Lung (tissue), 12 donors: ENCODE data around the gene MAP6. TPM values are rescaled to one million over a fixed set of nuclear protein-coding genes. Genes with fewer than 3 reads are reported as not detected.

Source experiments
- ATAC-seq: fragments of 200-7000 bp; cut with Tn5 transposase; one replicate; pipeline ENCODE4 v1.9.1; 2020; ENCODE audit warnings: moderate number of reproducible peaks; ENCODE audit not compliant: insufficient read depth, low FRiP score
- DNase-seq, 3 donors: peaks; one replicate each; pipeline ENCODE4 v3.0.0-alpha.2; 2013 to 2017
- H3K27ac ChIP-seq, 2 donors: one replicate each; pipeline ENCODE4 v1.5.1; 2013; ENCODE audit warnings: mild to moderate bottlenecking in 2 of 2, moderate library complexity in 2 of 2, control low read depth in 1 of 2, inconsistent platforms in 1 of 2, low read depth in 1 of 2, low read length in 1 of 2
- H3K27me3 ChIP-seq, 3 donors: one replicate each; pipeline ENCODE4 v1.5.1; 2013; ENCODE audit warnings: low read length in 2 of 3; ENCODE audit not compliant: control insufficient read depth in 3 of 3, insufficient read depth in 3 of 3
- H3K36me3 ChIP-seq, 4 donors: one replicate each; pipeline ENCODE4 v1.5.1; 2013; ENCODE audit warnings: low read length in 4 of 4, mild to moderate bottlenecking in 1 of 4, moderate library complexity in 1 of 4; ENCODE audit not compliant: control insufficient read depth in 4 of 4, insufficient read depth in 4 of 4
- H3K4me1 ChIP-seq, 5 donors: one replicate each; pipeline ENCODE4 v1.5.1; 2013; ENCODE audit warnings: low read length in 5 of 5, mild to moderate bottlenecking in 2 of 5, moderate library complexity in 1 of 5; ENCODE audit not compliant: control insufficient read depth in 5 of 5, insufficient read depth in 5 of 5
- H3K4me3 ChIP-seq: one replicate; pipeline ENCODE4 v1.5.1; 2013; ENCODE audit warnings: mild to moderate bottlenecking, control low read depth, moderate library complexity
- H3K9ac ChIP-seq, 2 donors: one replicate each; pipeline ENCODE4 v1.5.1; 2013; ENCODE audit warnings: low read length in 2 of 2, control low read depth in 1 of 2; ENCODE audit not compliant: insufficient read depth in 1 of 2
- H3K9me3 ChIP-seq, 4 donors: one replicate each; pipeline ENCODE4 v1.5.1; 2013; ENCODE audit warnings: low read length in 3 of 4, mild to moderate bottlenecking in 1 of 4, moderate library complexity in 1 of 4; ENCODE audit not compliant: control insufficient read depth in 4 of 4, insufficient read depth in 3 of 4
- CTCF ChIP-seq: IDR thresholded peaks from 2 replicates; pipeline ENCODE4 v1.5.1; 2012; ENCODE audit warnings: mild to moderate bottlenecking; ENCODE audit errors: control extremely low read depth, extremely low read depth
- WGBS, 2 donors: extraction: QIAGEN DNeasy Blood & Tissue Kit; methylation state at CpG; one replicate each; pipeline ENCODE4 v1.1.7; 2013; 5-methylcytosine and 5-hydroxymethylcytosine counted together
- polyA plus RNA-seq, 2 donors: library from polyadenylated mRNA; stranded (reverse); fragments of 200-250 nt; gene quantifications; one replicate each; pipeline ENCODE4 v1.2.1, GENCODE V29; 2013
- total RNA-seq, 2 donors: library from RNA; depleted of rRNA in 1 of 2; stranded (reverse); fragments of >200 nt in 1 of 2; gene quantifications; one replicate each; pipeline ENCODE4 v1.2.1, GENCODE V29; 2014 to 2021
- donor health status: control.
- donor health status: control.
- donor health status: Bipolar disorder and iron deficiency.
- donor health status: healthy.
- donor health status: DM: yes; HTN: yes; CAD: no.

MAP6 gene
- total and polyA plus RNA-seq, 4 donors = 5.8 to 17.8 (median 7.2) TPM

DNA sequence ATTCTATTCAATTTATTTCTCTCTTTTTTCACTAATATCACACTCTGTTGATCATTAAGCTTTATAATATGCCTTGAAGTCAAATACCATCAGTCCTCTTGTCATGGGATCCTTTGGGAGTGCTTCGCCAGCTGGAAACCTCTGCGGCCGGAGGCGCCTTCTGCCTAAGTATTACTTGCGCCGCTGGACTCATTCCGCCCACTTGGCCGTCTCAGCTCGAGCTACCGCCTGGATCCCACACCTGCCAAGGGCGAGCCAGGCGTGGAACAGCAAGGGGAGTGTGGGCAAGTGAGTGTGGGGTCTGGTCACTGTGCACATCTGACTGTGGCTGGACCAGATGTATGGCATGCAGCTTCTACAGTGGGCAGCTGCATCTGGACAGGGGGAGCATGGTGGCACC, 9.1 kb upstream of the MAP6 start:
- H3K27me3 ChIP-seq = peaks cover 0 to 11% (median 0%) of the 10 kb centered on the region in 3 donors

DNA sequence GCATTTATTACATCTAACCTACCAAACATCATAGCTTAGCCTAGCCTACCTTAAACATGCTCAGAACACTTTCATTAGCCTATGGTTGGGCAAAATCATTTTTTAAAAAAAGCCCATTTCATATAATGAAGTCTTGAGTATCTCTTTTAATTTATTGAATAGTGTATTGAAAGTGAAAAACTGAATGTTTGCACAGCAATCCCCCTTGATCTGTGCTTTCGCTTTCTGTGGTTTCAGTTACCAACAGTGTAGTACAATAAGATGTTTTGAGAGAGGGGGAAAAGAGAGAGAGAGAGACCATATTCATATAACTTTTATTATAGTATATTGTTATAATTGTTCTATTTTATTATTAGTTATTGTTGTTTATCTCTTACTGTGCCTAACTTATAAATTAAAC, 8.4 kb upstream of the MAP6 start:
- Histone ChIP-seq H3K4me1 (peaks cover 0 to 4% (median 0%) of the 10 kb centered on the region in 5 donors), H3K27ac (no peak overlapping the region), H3K9ac (no peak overlapping the region), H3K36me3 (no peaks in the 10 kb centered on the region), H3K27me3 (peaks cover 0 to 11% (median 0%) of the 10 kb centered on the region in 3 donors), H3K4me3 (no peak overlapping the region), H3K9me3 (peaks cover 0 to 4% (median 0%) of the 10 kb centered on the region in 4 donors)
- TF ChIP-seq CTCF = no peak
- WGBS, 2 donors = 91 to 94% methylated on average over 1 of the region's 1 CpG
- no peak for DNase-seq
- no peak for ATAC-seq

More for the DNA sequence above, 9.1 kb upstream of the MAP6 start:
- 82 to 90% methylated on average over 12 of the region's 12 CpGs for WGBS, 2 donors
- no peaks in the 10 kb centered on the region for H3K36me3 ChIP-seq
- H3K27ac ChIP-seq = no peak overlapping the region
- H3K9me3 ChIP-seq = peaks cover 0 to 4% (median 0%) of the 10 kb centered on the region in 4 donors
- ATAC-seq (no peak), DNase-seq (no peak)
- TF ChIP-seq CTCF = no peak
- H3K4me1 ChIP-seq = peaks cover 0 to 4% (median 0%) of the 10 kb centered on the region in 5 donors
- no peak overlapping the region for H3K4me3 ChIP-seq
- H3K9ac ChIP-seq = no peak overlapping the region

DNA sequence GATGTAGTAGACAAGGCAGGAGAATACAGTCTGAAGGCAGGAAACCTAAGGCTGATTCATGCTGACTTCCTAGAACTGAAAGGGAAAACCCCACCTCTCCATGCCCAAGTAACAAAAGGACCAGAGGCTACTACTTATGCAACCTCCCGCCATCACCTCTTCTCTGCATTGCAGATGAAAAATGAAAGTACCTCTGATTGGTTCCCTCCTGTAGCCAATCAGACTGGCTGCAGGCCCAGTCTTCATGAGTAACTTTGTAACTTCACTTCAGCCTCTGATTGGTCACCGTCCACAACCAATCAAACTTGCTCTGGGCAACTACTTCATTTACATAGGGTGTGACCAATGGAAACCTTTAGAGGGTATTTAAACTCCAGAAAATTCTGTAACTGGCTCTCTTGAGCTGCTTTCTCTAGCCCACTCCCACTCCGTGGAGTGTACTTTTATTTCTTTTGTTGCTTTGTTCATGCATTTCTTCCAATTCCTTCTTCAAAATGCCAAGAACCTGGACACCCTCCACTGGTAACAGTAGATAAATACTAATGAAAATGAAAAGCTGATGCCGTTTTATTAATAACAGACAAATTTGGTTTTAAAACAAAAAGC, 5.2 kb upstream of the MAP6 start:
- H3K9me3 ChIP-seq = peaks cover 0 to 4% (median 0%) of the 10 kb centered on the region in 4 donors
- no peak for TF ChIP-seq CTCF
- WGBS, 2 donors = 90 to 91% methylated on average over 4 of the region's 4 CpGs
- no peaks in the 10 kb centered on the region for H3K36me3 ChIP-seq
- H3K27me3 ChIP-seq = peaks cover 0 to 28% (median 24%) of the 10 kb centered on the region in 3 donors
- DNase-seq = peak in 2 of 3 donors; percentile 3 to 7
- H3K4me3 ChIP-seq = no peak overlapping the region
- no peak overlapping the region for H3K27ac ChIP-seq
- peaks cover 0 to 2% (median 0%) of the 10 kb centered on the region in 5 donors for H3K4me1 ChIP-seq
- no peak for ATAC-seq
- no peak overlapping the region for H3K9ac ChIP-seq
